Measurements from ENCODE around the gene GPR63. TPM values are rescaled to one million over a fixed set of nuclear protein-coding genes. Genes with fewer than 3 reads are reported as not detected.

GPR63 gene
- total RNA-seq, 6 donors from 2014 or later: under 0.01 to 0.69 (median 0.26) TPM

DNA sequence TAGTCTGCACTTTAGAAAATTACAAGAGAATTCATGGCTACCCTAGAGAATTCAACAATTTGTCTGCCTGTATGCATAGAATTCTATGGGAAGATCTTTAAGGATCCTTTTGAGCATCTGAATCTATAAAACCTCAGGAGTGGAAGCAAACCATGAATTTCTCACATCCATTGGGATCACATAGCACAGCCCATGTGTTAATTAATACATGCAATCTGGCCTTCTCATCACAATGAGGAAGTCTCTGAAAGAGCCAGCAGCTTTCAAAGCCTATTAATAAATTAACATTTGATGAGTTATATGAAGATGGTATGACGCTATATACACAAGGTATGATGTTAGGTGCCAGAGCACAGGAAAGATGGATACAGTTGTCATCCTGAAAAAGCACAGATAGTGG, 35.7 kb upstream of the GPR63 start:
- ATAC-seq (ENCODE audit: low FRiP score in 2 of 2) (no peak), DNase-seq (no peak)
- Histone ChIP-seq H3K9me3 (no peaks in the 10 kb centered on the region), H3K27ac (no peak overlapping the region), H3K4me3 (no peak overlapping the region), H3K27me3 (no peaks in the 10 kb centered on the region), H3K36me3 (no peaks in the 10 kb centered on the region), H3K4me1 (no peaks in the 10 kb centered on the region)
- TF ChIP-seq POLR2A (IDR thresholded peaks at IDR 0.05): no peak
- TF ChIP-seq, protein P1, sequence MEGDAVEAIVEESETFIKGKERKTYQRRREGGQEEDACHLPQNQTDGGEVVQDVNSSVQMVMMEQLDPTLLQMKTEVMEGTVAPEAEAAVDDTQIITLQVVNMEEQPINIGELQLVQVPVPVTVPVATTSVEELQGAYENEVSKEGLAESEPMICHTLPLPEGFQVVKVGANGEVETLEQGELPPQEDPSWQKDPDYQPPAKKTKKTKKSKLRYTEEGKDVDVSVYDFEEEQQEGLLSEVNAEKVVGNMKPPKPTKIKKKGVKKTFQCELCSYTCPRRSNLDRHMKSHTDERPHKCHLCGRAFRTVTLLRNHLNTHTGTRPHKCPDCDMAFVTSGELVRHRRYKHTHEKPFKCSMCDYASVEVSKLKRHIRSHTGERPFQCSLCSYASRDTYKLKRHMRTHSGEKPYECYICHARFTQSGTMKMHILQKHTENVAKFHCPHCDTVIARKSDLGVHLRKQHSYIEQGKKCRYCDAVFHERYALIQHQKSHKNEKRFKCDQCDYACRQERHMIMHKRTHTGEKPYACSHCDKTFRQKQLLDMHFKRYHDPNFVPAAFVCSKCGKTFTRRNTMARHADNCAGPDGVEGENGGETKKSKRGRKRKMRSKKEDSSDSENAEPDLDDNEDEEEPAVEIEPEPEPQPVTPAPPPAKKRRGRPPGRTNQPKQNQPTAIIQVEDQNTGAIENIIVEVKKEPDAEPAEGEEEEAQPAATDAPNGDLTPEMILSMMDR (IDR thresholded peaks at IDR 0.05): no peak
- TF ChIP-seq EP300 (IDR thresholded peaks at IDR 0.05): no peak
- no peak for TF ChIP-seq POLR2AphosphoS5 (IDR thresholded peaks at IDR 0.05)
- 84 to 86% methylated on average over 1 of the region's 1 CpG for WGBS, 2 donors

DNA sequence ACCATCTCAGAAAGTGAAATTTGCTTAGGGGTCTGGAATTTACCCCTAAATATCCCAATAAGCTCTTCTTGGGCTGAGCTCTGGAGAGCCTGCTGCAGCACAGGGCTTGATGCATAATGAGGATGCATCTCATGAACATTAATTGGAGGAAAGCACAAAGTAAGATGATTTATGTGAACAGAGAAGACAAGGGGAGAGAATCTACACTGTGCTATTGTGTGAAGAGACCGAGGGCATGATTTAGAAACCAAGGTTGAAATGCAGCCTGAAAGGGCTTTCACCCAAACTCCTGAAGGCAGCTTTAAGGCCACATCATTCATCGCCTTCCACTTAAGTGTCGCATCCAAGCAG, 27.8 kb upstream of the GPR63 start:
- Histone ChIP-seq H3K4me1 (no peaks in the 10 kb centered on the region), H3K36me3 (no peaks in the 10 kb centered on the region), H3K27me3 (no peaks in the 10 kb centered on the region), H3K4me3 (no peak overlapping the region), H3K9me3 (no peaks in the 10 kb centered on the region), H3K27ac (no peak overlapping the region)
- ATAC-seq (ENCODE audit: low FRiP score in 2 of 2) (no peak), DNase-seq (no peak)
- TF ChIP-seq POLR2A (IDR thresholded peaks at IDR 0.05): no peak
- TF ChIP-seq, protein P1 (IDR thresholded peaks at IDR 0.05): no peak
- TF ChIP-seq EP300 (IDR thresholded peaks at IDR 0.05): no peak
- TF ChIP-seq POLR2AphosphoS5 (IDR thresholded peaks at IDR 0.05): no peak
- WGBS, 2 donors: 84 to 90% methylated on average over 3 of the region's 3 CpGs

DNA sequence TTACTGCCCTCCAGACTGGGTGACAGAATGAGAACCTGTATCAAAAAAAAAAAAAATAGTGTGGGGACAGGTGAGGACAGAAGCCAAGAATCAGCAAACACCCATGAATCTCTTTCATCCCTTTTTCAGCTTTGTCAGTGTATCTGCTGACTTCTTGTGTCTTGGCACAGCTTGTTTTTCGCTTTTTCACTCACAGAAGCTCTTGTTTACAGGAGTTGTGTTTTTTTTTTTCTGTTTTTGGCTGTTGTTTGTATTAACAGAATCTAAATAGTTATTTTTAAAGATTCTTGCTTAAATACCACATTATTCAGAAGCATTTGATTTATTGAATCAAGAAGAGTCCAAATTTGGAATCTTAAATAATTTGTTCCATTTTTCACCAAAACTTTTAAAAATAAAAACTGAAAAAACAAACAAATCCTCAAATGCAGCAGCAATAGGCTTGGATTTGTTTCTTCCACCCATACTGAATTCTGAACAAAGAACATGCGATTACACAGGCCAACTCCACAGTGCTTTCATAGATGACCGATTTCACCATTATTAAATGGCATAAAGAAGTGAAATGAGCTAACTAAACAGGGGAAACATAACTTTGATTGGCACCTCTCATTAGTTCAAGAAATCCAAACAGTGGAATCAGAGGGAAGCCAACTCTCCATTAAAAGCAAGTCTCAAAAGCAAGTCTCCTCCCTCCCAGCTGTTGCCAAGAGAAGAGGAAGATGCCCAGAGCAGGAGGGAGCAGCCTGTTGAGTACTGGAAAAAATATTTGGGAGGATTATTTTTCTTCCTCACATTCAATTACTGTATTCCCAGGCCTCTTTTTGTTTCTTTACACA, 27.2 kb upstream of the GPR63 start:
- no peak overlapping the region for H3K27ac ChIP-seq
- WGBS, 2 donors: 54 to 58% methylated on average over 3 of the region's 3 CpGs
- no peaks in the 10 kb centered on the region for H3K27me3 ChIP-seq
- no peak for DNase-seq
- H3K4me1 ChIP-seq: no peaks in the 10 kb centered on the region
- no peaks in the 10 kb centered on the region for H3K9me3 ChIP-seq
- H3K36me3 ChIP-seq: no peaks in the 10 kb centered on the region
- no peak for ATAC-seq (ENCODE audit: low FRiP score in 2 of 2)
- no peak overlapping the region for H3K4me3 ChIP-seq
- TF ChIP-seq POLR2AphosphoS5 (IDR thresholded peaks at IDR 0.05) (no peak), EP300 (IDR thresholded peaks at IDR 0.05) (no peak), POLR2A (IDR thresholded peaks at IDR 0.05) (no peak)
- TF ChIP-seq, protein P1 (IDR thresholded peaks at IDR 0.05): no peak

DNA sequence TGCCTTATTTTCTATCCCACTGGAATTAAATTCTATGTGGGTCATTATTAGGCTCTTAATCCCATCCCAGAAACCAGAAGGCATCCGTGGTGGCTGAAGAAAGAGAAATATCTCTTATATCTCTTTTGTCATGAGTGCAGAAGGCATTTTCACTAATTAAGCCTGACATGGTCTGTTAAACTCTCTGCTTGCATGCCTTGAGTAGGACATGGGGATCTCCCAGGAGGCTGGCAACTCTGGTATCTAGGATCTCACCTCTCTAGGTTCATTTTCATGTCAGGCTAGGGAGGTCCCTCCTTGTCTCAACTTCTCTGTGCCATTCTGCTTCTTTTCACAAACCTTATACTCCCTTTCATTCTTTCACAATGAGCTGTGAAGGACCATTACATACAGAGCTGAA, 25.3 kb upstream of the GPR63 start:
- WGBS, 2 donors: 60 to 67% methylated on average over 1 of the region's 1 CpG
- Histone ChIP-seq H3K9me3 (no peaks in the 10 kb centered on the region), H3K27ac (no peak overlapping the region), H3K4me3 (no peak overlapping the region), H3K4me1 (no peaks in the 10 kb centered on the region), H3K36me3 (no peaks in the 10 kb centered on the region), H3K27me3 (no peaks in the 10 kb centered on the region)
- ATAC-seq (ENCODE audit: low FRiP score in 2 of 2) (no peak), DNase-seq (no peak)
- no peak for TF ChIP-seq POLR2A (IDR thresholded peaks at IDR 0.05)
- TF ChIP-seq, protein P1 (IDR thresholded peaks at IDR 0.05): no peak
- TF ChIP-seq EP300 (IDR thresholded peaks at IDR 0.05): no peak
- no peak for TF ChIP-seq POLR2AphosphoS5 (IDR thresholded peaks at IDR 0.05)

DNA sequence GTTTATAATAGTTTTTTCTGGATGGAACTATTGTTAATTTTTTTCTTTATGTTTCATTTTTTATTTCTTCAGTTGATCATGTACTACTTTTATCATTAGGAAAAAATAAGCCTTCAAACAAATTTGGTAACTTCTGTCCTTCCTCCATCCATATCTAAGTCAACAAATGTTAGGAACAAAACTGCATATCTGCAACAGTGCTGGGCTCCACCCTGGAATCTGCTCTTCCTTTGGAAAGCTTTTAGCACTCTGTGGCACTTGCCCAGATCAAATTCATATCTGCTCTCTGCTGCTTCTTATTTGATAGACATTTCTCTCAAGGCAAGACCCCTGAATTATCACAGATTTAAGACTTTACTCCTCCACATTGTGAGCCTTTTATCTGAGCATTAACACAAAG, 24.3 kb upstream of the GPR63 start:
- TF ChIP-seq POLR2AphosphoS5 (IDR thresholded peaks at IDR 0.05) (no peak), POLR2A (IDR thresholded peaks at IDR 0.05) (no peak), EP300 (IDR thresholded peaks at IDR 0.05) (no peak)
- TF ChIP-seq, protein P1 (IDR thresholded peaks at IDR 0.05): no peak
- Histone ChIP-seq H3K4me1 (no peaks in the 10 kb centered on the region), H3K9me3 (no peaks in the 10 kb centered on the region), H3K27ac (no peak overlapping the region), H3K4me3 (no peak overlapping the region), H3K27me3 (no peaks in the 10 kb centered on the region), H3K36me3 (no peaks in the 10 kb centered on the region)
- DNase-seq (no peak), ATAC-seq (ENCODE audit: low FRiP score in 2 of 2) (no peak)
